Measurements from ENCODE around the gene AXIN1.
"Not testable (repeated sequence)": the region's sequence is repeated elsewhere in the genome, so short reads cannot be mapped to it uniquely, and the experiment has no call there.

The AXIN1 gene

GRCh38 chr16:381012-381788 is 28.7 kb upstream of the AXIN1 start:
- in situ Hi-C loops (cut with HindIII; ENCODE audit: low sequenced_read_pairs) = no loop called here
- peak overlapping the region; percentile 81 for H3K4me3 ChIP-seq (ENCODE audit: low read depth, low read length)
- DNase-seq (ENCODE audit: low read depth) = no peak
- no peak for TF ChIP-seq CTCF (IDR thresholded peaks at IDR 0.05; ENCODE audit: low read depth, low read length, missing control alignments)

GRCh38 chr16:380762-381011 is 28.2 kb upstream of the AXIN1 start:
- H3K4me3 ChIP-seq (ENCODE audit: low read depth, low read length) = peak overlapping the region; percentile 81
- in situ Hi-C loops (cut with HindIII; ENCODE audit: low sequenced_read_pairs) = no loop called here
- DNase-seq (ENCODE audit: low read depth) = no peak
- no peak for TF ChIP-seq CTCF (IDR thresholded peaks at IDR 0.05; ENCODE audit: low read depth, low read length, missing control alignments)

- no peak for TF ChIP-seq CTCF (IDR thresholded peaks at IDR 0.05; ENCODE audit: low read depth, low read length, missing control alignments)
- in situ Hi-C loops (cut with HindIII; ENCODE audit: low sequenced_read_pairs) = no loop called here
- H3K4me3 ChIP-seq (ENCODE audit: low read depth, low read length) = peak overlapping the region; percentile 81
- no peak for DNase-seq (ENCODE audit: low read depth)
Observed at GRCh38 chr16:379961-380761, 27.6 kb upstream of the AXIN1 start.

- no peak for TF ChIP-seq CTCF (IDR thresholded peaks at IDR 0.05; ENCODE audit: low read depth, low read length, missing control alignments)
- DNase-seq (ENCODE audit: low read depth) = no peak
- in situ Hi-C loops (cut with HindIII; ENCODE audit: low sequenced_read_pairs) = no loop called here
- no peak overlapping the region for H3K4me3 ChIP-seq (ENCODE audit: low read depth, low read length)
Observed at GRCh38 chr16:379183-379960, 26.8 kb upstream of the AXIN1 start.

GRCh38 chr16:378821-379182 is 26.3 kb upstream of the AXIN1 start:
- no peak overlapping the region for H3K4me3 ChIP-seq (ENCODE audit: low read depth, low read length)

GRCh38 chr16:378113-378820 is 25.7 kb upstream of the AXIN1 start:
- not testable (repeated sequence) for H3K4me3 ChIP-seq (ENCODE audit: low read depth, low read length)

More at GRCh38 chr16:378821-379182, 26.3 kb upstream of the AXIN1 start:
- no peak for TF ChIP-seq CTCF (IDR thresholded peaks at IDR 0.05; ENCODE audit: low read depth, low read length, missing control alignments)
- DNase-seq (ENCODE audit: low read depth) = no peak
- in situ Hi-C loops (cut with HindIII; ENCODE audit: low sequenced_read_pairs) = no loop called here

More at GRCh38 chr16:378113-378820, 25.7 kb upstream of the AXIN1 start:
- DNase-seq (ENCODE audit: low read depth); in situ Hi-C loops (cut with HindIII; ENCODE audit: low sequenced_read_pairs): not testable (repeated sequence)

All from astrocyte of the cerebellum (primary cell).